Mucosa of rectum (tissue), 2 donors: ENCODE measurements around the gene APBB2.

ENCODE experiments used
- H3K27ac ChIP-seq, 2 donors: one replicate each; pipeline ENCODE4 v1.7.0; 2013; ENCODE audit warnings: inconsistent platforms in 2 of 2, low read depth in 2 of 2, low read length in 2 of 2
- H3K27me3 ChIP-seq, 2 donors: one replicate each; pipeline ENCODE4 v1.7.0; 2013; ENCODE audit warnings: low read length in 2 of 2; ENCODE audit not compliant: control insufficient read depth in 2 of 2, insufficient read depth in 2 of 2
- H3K36me3 ChIP-seq, 2 donors: one replicate each; pipeline ENCODE4 v1.7.0; 2013; ENCODE audit warnings: low read length in 2 of 2; ENCODE audit not compliant: control insufficient read depth in 2 of 2, insufficient read depth in 2 of 2
- H3K4me1 ChIP-seq, 2 donors: one replicate each; pipeline ENCODE4 v1.7.0; 2013; ENCODE audit warnings: low read length in 2 of 2, mild to moderate bottlenecking in 1 of 2; ENCODE audit not compliant: control insufficient read depth in 2 of 2, insufficient read depth in 2 of 2
- H3K4me3 ChIP-seq, 2 donors: one replicate each; pipeline ENCODE4 v1.7.0; 2013; ENCODE audit warnings: low read length in 2 of 2
- H3K9ac ChIP-seq, 2 donors: one replicate each; pipeline ENCODE4 v1.7.0; 2013; ENCODE audit warnings: low read length in 2 of 2, low read depth in 1 of 2, mild to moderate bottlenecking in 1 of 2
- H3K9me3 ChIP-seq, 2 donors: one replicate each; pipeline ENCODE4 v1.7.0; 2013; ENCODE audit warnings: low read length in 2 of 2; ENCODE audit not compliant: control insufficient read depth in 2 of 2
- donor health status: healthy.
- donor health status: Normal muscosa, but diverticular disease.

APBB2 gene

GRCh38 chr4:40887764-40888131 is 326.6 kb downstream of the APBB2 start:
- no peaks in the 10 kb centered on the region for H3K4me1 ChIP-seq
- no peak overlapping the region for H3K9ac ChIP-seq
- H3K27ac ChIP-seq: no peak overlapping the region
- H3K27me3 ChIP-seq: no peaks in the 10 kb centered on the region
- peaks cover under 1 to 4% of the 10 kb centered on the region in 2 donors for H3K36me3 ChIP-seq
- no peaks in the 10 kb centered on the region for H3K9me3 ChIP-seq
- no peak overlapping the region for H3K4me3 ChIP-seq

- Histone ChIP-seq H3K9ac (no peak overlapping the region), H3K36me3 (peaks cover 0 to 4% of the 10 kb centered on the region in 2 donors), H3K9me3 (no peaks in the 10 kb centered on the region)
Observed at GRCh38 chr4:40886931-40887763, 327.2 kb downstream of the APBB2 start.

GRCh38 chr4:40881851-40882250 is 332.5 kb downstream of the APBB2 start:
- Histone ChIP-seq H3K9me3 (no peaks in the 10 kb centered on the region), H3K27me3 (no peaks in the 10 kb centered on the region), H3K4me1 (no peaks in the 10 kb centered on the region), H3K9ac (no peak overlapping the region), H3K36me3 (peaks cover 6 to 7% of the 10 kb centered on the region in 2 donors), H3K27ac (no peak overlapping the region), H3K4me3 (no peak overlapping the region)

More at GRCh38 chr4:40886931-40887763, 327.2 kb downstream of the APBB2 start:
- Histone ChIP-seq H3K4me3 (no peak overlapping the region), H3K27me3 (no peaks in the 10 kb centered on the region), H3K27ac (no peak overlapping the region), H3K4me1 (no peaks in the 10 kb centered on the region)

- Histone ChIP-seq H3K36me3 (peaks cover 6 to 7% of the 10 kb centered on the region in 2 donors), H3K27me3 (no peaks in the 10 kb centered on the region), H3K9me3 (no peaks in the 10 kb centered on the region), H3K9ac (no peak overlapping the region), H3K27ac (no peak overlapping the region), H3K4me3 (no peak overlapping the region), H3K4me1 (no peaks in the 10 kb centered on the region)
Observed at GRCh38 chr4:40881096-40881495, 333.2 kb downstream of the APBB2 start.

GRCh38 chr4:40878548-40879055 is 335.7 kb downstream of the APBB2 start:
- Histone ChIP-seq H3K4me3 (no peak overlapping the region), H3K4me1 (no peaks in the 10 kb centered on the region), H3K36me3 (peaks cover 6 to 7% of the 10 kb centered on the region in 2 donors), H3K9ac (no peak overlapping the region), H3K9me3 (no peaks in the 10 kb centered on the region), H3K27ac (no peak overlapping the region), H3K27me3 (no peaks in the 10 kb centered on the region)

- Histone ChIP-seq H3K36me3 (peaks cover 5 to 7% of the 10 kb centered on the region in 2 donors), H3K27ac (no peak overlapping the region), H3K27me3 (no peaks in the 10 kb centered on the region), H3K4me1 (no peaks in the 10 kb centered on the region), H3K9ac (no peak overlapping the region), H3K9me3 (no peaks in the 10 kb centered on the region), H3K4me3 (no peak overlapping the region)
Observed at GRCh38 chr4:40877081-40877480, 337.3 kb downstream of the APBB2 start.

- Histone ChIP-seq H3K27me3 (no peaks in the 10 kb centered on the region), H3K9ac (no peak overlapping the region), H3K4me3 (no peak overlapping the region), H3K36me3 (peaks cover 3 to 7% of the 10 kb centered on the region in 2 donors), H3K4me1 (no peaks in the 10 kb centered on the region), H3K9me3 (no peaks in the 10 kb centered on the region), H3K27ac (no peak overlapping the region)
Observed at GRCh38 chr4:40875507-40876150, 338.7 kb downstream of the APBB2 start.

GRCh38 chr4:40874901-40875300 is 339.4 kb downstream of the APBB2 start:
- H3K27me3 ChIP-seq: no peaks in the 10 kb centered on the region
- no peaks in the 10 kb centered on the region for H3K9me3 ChIP-seq
- peaks cover 0 to 3% of the 10 kb centered on the region in 2 donors for H3K36me3 ChIP-seq
- no peak overlapping the region for H3K9ac ChIP-seq
- H3K4me1 ChIP-seq: no peaks in the 10 kb centered on the region
- no peak overlapping the region for H3K4me3 ChIP-seq
- no peak overlapping the region for H3K27ac ChIP-seq

- no peaks in the 10 kb centered on the region for H3K4me1 ChIP-seq
- no peak overlapping the region for H3K4me3 ChIP-seq
- H3K27ac ChIP-seq: no peak overlapping the region
- no peak overlapping the region for H3K9ac ChIP-seq
- no peaks in the 10 kb centered on the region for H3K9me3 ChIP-seq
- H3K27me3 ChIP-seq: no peaks in the 10 kb centered on the region
- H3K36me3 ChIP-seq: peaks cover 0 to 3% of the 10 kb centered on the region in 2 donors
Observed at GRCh38 chr4:40874331-40874730, 340.0 kb downstream of the APBB2 start.

GRCh38 chr4:40871695-40872250 is 342.6 kb downstream of the APBB2 start:
- Histone ChIP-seq H3K36me3 (no peaks in the 10 kb centered on the region), H3K4me3 (no peak overlapping the region), H3K27me3 (no peaks in the 10 kb centered on the region), H3K27ac (no peak overlapping the region), H3K9ac (no peak overlapping the region), H3K4me1 (no peaks in the 10 kb centered on the region), H3K9me3 (no peaks in the 10 kb centered on the region)
